GM10847 (cell line): ENCODE results near the gene RNU5D-1.

Source experiments
- POLR2A ChIP-seq: IDR thresholded peaks from 2 replicates; pipeline ENCODE4 v1.6.1; 2011; ENCODE audit not compliant: insufficient read length; ENCODE audit errors: extremely low read depth

RNU5D-1 gene

DNA sequence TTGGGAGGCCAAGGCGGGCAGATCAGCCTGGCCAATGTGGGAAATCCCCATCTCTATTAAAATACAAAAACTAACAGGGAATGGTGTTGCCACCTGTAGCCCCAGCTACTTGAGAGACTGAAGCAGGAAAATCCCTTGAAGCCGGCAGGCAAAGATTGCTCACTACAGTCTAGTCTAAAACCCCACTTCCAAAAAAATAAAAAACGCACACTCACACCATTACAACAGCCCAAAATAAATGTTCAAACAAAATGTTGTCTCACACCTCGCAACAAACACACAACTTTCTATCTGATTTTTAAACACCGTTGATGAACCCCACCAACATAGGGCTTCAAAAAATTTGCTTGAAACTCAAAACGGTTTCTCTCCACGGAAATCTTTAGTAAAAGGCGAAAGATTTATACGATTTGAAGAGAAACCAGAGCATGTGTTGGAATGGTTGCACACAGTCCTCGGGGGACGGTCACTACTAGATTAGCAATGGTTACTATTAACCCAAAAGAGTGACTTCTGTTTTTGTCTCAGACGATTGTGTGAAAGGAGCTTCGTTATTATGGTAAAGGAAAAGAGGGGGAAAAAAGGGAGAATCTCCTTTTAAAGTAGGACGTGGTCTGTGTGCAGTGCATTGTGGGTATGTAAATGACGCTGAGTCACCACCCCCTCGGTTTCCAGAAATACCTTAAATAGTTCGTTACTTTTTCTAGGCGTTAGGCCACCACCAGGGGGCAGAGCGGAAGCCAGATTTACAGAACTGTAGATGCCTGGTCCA is at the start of gene RNU5D-1:
RNU5D-1 (minus strand) TSS at position 430 of the 772 bp plus-strand sequence.
- TF ChIP-seq POLR2A, result peak; percentile 84

DNA sequence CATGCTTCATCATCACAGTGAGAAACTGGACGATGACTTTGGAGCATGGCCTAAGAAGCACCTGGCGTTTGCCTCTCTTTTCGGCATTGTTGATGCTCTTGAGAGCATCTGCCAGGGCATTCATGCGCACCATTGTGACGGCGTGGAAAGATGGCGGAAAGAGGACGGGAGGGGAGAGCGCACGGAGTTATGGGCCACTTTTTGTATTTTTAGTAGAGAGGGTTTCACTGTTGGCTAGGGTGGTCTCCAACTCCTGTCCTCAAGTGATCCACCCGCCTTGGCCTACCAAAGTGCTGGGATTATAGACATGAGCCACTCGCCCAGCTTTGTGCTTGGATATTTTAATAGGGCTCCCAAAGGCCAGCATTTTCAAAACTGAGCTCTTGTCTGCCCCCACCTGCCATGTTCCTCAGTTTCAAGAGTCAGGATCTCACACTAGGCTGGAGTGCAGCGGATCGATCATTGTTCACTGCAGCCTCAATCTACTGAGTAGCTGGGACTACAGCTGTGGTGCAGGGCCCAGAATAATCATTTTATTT is 49.7 kb upstream of the RNU5D-1 start:
- TF ChIP-seq POLR2A, result no peak

DNA sequence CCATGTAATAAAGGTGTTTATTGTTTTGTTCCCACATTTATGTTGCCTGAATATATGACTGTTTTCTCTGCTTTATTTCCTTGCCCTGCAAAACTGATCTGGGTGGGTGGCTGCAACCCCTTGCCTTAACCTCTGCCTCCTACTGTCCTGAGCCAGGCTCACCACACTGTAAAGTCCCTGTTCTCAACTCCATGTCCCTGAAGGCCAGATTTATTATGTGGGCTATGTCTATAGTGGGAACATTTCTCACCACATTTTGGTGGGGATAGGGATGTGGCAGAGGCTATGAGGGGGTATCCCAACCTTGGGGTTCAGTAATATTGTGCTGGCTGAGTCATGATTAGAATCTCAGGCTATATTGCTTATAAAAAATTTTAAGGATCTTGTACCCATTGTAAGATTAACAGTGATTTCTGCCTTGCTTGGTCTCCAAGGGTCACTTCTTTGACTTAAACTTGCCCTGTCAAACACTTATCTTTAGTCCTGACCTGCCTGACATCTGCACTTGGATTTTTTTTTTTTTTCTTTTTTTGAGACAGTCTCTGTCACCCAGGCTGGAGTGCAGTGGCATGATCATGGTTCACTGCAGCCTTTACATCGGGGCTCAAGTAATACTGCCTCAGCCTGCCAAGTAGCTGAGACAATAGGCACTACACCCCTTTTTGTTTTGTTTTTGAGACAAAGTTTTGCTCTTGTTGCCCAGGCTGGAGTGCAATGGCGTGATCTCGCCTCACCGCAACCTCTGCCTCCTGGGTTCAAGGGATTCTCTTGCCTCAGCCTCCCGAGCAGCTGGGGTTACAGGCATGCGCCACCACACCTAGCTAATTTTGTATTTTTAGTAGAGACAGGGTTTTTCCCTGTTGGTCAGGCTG is 48.0 kb upstream of the RNU5D-1 start:
- no peak for TF ChIP-seq POLR2A

DNA sequence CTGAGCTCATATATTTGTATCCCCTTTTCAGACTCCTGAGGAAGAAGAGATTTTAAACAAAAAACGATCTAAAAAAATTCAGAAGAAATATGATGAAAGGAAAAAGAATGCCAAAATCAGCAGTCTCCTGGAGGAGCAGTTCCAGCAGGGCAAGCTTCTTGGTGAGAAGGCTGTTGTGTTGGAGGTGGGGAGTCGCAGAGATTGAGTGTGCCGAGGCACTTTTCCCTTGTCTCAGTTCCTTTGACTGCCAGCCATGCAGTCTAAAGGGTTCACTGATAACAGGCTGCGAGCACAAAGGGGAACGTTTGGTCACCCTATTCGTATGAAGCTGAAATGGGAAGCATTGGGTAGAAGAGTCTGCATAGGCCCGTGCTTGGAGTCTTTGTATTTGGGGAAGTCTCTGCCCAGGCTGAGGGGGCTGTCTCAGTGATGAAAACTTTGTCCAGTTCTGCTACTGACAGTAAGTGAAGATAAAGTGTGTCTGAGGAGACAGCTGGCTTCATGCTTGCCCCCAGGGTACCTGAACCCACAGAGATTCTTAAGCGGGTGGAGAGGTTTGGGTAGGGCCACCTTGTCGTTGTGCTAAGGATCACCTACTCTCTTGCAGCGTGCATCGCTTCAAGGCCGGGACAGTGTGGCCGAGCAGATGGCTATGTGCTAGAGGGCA is 47.1 kb upstream of the RNU5D-1 start:
- no peak for TF ChIP-seq POLR2A

DNA sequence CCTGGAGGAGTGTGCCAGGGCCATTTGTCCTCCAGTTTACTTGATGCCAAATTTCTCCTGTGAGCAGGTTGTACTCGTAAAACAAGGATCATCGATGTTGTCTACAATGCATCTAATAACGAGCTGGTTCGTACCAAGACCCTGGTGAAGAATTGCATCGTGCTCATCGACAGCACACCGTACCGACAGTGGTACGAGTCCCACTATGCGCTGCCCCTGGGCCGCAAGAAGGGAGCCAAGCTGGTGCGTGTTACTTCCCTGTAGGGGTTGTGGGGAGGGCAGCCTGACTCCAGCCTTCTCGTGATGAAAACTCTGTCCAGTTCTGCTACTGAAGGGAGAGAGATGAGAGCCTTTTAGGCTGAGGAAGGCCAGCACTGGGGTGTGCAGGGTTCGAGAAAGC is 46.6 kb upstream of the RNU5D-1 start:
- TF ChIP-seq POLR2A, result no peak

DNA sequence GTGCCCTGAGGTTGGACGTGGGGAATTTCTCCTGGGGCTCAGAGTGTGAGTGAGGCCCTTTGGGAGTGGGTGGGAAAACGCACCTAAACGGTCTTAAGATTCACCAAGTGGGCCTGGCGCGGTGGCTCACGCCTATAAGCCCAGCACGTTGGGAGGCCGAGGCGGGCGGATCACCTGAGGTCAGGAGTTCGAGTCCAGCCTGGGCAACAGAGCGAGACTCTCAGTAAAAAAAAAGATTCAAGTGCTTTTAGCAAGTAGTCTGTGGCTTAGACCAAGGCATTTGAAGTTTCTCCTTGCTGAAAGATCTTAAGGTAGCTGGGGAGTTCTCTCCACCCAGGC is 45.7 kb upstream of the RNU5D-1 start:
- no peak for TF ChIP-seq POLR2A

DNA sequence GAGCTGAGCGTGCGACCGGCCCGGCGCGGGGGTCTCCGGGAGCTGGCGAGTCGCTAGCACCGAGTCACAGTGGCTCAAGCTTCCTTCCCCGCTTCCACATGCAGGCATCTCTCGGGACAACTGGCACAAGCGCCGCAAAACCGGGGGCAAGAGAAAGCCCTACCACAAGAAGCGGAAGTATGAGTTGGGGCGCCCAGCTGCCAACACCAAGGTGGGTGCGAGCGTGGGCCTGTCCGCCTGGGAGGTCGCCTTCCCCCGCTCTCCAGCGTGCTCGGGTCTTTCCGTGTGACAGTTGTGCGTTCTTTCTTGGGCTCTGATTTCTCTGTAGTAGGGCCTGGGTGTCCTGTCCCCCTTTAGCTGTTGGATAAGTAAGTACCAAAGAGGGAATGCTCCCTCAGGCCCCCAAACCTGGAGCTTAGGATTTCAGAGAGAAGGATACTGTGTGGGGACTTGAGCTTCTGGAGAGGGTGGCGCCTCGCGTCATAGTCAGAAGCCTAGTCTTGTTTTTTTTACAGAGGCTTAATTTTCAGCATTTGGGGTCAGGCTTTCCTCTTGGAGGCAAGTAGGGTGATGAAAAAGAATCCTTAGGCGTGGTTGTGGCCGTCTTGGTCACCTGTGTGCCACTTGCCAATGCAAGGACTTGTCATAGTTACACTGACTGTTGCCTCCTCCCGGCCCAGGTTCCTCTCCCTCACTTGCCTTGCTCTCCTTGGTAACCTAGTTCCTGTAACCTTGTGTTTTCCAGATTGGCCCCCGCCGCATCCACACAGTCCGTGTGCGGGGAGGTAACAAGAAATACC is 45.2 kb upstream of the RNU5D-1 start:
- peak; percentile 20 for TF ChIP-seq POLR2A

DNA sequence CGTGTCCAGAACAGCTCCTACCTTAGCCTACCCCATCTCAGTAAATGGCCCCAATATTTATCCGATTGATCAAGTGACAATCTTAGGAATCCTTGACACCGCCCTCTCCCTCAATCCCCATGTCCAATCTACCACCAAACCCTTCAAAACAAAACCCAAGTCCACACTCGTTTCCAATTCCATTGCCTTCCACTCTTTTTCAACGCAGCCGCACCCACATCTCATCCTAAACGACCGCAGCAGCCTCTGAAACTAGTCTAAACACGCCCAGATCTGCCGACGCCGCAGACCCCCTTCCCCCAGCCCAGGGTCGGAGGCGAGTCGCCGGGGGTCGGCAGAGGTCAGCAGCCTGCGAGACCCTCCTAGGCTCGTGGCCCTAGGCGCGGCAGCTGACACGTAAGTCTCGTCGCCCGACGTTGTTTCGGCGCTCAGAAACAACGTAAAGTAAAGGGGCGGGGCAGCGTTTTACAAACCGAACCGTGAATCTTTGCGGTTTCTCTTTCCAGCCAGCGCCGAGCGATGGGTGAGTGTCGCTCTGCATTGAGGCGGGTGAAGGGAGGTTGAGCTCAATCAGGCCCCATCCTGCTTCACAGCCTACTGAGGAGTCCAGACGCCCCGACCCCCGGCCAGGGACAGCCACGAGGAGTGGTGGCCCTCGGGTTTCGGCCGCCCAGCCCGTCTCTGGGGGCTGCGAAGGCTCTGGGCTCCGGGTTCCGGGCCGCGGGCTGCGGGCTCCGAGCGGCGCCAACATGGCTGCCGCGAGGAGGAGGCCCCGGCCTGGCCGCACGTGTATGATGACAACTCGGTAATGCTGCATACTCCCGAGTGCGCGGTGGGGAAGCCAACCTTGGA is 44.3 kb upstream of the RNU5D-1 start, which contains the start of gene RPS8:
RPS8 (plus strand) TSS at position 463 of the 852 bp plus-strand sequence; CDS start at position 520, 57 bp downstream.
- peak; percentile 97 for TF ChIP-seq POLR2A

DNA sequence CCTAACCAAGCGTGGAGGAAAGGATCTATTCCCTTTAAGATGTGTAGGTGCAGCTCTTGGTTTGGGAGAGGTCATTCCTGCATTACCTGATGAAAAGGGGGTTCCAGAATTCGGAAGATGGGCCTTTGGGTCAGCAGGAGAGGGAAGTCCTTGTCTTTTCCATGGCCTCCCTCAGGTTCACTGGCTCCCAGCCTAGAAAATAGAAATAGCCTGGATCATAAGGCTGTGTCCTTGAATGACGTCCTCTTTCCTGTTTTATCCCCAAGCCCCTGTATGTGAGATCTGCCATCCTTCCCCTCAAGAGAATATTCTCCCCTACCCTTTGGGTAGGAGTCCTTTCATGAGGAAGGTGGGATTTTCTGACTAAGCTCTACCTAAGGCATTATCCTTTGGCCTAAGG is 29.9 kb upstream of the RNU5D-1 start:
- TF ChIP-seq POLR2A, result no peak

DNA sequence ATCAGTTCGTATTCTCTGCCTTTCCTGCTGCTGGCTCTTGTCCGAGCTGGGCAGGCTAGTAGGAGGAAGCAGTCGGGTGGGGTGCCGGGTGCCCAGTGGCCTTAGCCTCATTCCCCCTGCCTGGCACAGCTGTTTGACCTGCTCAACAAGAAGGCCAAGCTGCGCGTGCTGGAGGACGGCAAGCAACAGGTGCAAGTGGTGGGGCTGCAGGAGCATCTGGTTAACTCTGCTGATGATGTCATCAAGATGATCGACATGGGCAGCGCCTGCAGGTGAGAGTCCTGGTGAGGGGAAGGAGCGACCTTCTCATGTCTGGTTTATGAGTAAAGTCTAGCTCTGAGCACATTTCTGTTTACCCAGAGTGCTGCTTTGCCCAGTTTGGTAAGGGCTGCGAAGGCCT is 28.1 kb upstream of the RNU5D-1 start:
- no peak for TF ChIP-seq POLR2A

DNA sequence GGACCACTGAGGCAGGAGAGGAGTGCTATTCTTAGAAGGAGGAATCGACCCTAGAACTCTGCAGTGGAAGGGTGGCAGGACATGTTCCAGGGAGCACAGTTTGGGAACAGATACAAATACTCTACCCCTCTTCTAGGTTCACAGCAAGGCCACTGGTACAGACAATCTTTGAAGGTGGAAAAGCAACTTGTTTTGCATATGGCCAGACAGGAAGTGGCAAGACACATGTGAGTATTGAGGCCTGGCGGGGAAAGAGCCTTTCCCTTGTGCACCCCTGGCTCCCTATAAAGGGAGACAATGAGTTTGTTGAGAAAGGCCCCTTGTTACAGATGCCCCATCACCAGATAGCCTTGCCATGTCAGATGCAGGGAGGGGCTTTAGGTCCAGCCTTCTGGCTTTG is 26.4 kb upstream of the RNU5D-1 start:
- TF ChIP-seq POLR2A, result no peak

DNA sequence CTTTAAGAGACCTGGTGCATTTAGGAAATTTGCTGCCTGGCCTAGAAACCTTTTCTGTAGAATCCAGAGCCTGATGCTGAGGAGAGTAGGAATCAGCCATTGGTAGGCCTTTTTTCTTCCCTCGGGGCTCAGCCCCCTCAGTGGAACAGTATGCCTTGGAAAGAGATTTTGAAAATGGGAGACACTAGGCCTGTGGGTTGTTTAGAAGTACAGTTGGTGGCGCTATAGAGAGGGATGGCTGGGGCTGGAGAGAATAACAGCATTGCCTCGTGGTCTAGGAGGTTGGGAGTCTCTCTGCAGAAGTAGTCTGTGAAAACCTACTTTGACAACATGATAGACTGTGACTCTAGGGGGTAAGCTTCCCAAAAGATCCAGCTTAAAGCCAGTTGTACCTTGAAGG is 16.9 kb upstream of the RNU5D-1 start:
- TF ChIP-seq POLR2A, result no peak

DNA sequence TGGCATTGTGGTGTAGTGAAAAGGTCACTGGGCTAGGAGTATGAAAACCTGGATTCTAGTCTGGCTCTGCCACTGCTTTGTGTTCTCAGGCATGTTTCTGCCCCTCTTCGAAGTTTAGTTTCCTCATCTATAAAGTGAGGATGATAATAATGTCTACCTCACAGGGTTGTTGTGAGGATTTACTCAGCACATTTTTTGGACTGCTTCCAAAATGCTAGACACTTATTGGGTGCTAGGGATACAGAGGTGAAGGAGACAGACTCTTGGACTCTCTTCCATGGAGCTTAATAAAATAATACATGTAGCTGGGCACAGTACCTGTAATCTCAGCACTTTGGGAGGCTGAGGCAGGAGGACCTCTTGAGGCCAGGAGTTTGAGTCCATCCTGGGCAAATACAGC is 12.2 kb upstream of the RNU5D-1 start:
- TF ChIP-seq POLR2A, result no peak

DNA sequence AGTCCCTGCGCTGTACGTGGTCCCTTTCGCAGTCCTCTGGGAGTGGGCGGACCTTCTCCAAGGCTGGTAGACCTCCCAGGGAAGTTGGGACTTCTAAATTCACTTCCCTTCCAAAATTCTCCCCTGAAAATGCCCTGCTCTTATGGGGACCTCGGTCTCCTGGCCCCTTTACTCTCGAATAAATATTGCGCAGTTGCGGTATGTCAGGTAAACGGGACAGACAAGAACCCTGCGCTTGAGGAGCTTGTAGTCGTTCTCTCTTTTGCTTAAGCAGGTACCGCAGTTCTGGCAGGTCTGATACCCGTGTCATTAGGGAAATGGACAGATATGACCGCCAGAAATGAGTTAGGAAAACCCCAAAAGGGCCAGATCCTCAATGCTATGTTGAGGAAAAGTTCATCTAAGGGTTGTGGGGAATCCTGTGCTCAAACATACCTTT is 9.2 kb upstream of the RNU5D-1 start:
- no peak for TF ChIP-seq POLR2A
